ENCODE results near the gene LPP.

DNA sequence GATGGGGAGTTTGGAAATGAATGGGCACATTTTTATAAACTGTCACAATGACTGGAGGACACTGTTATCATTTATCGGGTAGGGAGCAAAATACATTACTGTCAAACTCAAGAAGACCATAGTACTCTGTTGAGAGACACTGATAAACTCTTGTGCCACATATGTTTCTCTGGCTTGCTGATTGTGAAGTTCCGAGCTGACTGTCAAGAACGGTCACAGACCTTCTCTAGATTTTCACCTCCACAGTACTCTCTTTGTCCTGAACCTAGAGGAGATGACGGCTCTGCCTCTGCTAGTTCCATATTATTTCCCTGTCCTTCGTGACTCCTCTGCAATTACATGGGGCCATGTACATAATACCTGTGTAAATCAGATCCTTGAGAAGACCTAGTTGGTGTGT, 451.9 kb downstream of the LPP start:
- TF ChIP-seq, protein P1, sequence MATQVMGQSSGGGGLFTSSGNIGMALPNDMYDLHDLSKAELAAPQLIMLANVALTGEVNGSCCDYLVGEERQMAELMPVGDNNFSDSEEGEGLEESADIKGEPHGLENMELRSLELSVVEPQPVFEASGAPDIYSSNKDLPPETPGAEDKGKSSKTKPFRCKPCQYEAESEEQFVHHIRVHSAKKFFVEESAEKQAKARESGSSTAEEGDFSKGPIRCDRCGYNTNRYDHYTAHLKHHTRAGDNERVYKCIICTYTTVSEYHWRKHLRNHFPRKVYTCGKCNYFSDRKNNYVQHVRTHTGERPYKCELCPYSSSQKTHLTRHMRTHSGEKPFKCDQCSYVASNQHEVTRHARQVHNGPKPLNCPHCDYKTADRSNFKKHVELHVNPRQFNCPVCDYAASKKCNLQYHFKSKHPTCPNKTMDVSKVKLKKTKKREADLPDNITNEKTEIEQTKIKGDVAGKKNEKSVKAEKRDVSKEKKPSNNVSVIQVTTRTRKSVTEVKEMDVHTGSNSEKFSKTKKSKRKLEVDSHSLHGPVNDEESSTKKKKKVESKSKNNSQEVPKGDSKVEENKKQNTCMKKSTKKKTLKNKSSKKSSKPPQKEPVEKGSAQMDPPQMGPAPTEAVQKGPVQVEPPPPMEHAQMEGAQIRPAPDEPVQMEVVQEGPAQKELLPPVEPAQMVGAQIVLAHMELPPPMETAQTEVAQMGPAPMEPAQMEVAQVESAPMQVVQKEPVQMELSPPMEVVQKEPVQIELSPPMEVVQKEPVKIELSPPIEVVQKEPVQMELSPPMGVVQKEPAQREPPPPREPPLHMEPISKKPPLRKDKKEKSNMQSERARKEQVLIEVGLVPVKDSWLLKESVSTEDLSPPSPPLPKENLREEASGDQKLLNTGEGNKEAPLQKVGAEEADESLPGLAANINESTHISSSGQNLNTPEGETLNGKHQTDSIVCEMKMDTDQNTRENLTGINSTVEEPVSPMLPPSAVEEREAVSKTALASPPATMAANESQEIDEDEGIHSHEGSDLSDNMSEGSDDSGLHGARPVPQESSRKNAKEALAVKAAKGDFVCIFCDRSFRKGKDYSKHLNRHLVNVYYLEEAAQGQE (IDR thresholded peaks at IDR 0.05; ENCODE audit: insufficient replicate concordance, low read depth), result no peak
- TF ChIP-seq, protein P2, sequence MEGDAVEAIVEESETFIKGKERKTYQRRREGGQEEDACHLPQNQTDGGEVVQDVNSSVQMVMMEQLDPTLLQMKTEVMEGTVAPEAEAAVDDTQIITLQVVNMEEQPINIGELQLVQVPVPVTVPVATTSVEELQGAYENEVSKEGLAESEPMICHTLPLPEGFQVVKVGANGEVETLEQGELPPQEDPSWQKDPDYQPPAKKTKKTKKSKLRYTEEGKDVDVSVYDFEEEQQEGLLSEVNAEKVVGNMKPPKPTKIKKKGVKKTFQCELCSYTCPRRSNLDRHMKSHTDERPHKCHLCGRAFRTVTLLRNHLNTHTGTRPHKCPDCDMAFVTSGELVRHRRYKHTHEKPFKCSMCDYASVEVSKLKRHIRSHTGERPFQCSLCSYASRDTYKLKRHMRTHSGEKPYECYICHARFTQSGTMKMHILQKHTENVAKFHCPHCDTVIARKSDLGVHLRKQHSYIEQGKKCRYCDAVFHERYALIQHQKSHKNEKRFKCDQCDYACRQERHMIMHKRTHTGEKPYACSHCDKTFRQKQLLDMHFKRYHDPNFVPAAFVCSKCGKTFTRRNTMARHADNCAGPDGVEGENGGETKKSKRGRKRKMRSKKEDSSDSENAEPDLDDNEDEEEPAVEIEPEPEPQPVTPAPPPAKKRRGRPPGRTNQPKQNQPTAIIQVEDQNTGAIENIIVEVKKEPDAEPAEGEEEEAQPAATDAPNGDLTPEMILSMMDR (IDR thresholded peaks at IDR 0.05; ENCODE audit: insufficient read depth, low read length), result no peak
- no peak for TF ChIP-seq POLR2AphosphoS5 (IDR thresholded peaks at IDR 0.05; ENCODE audit: low read depth)
- TF ChIP-seq GABPA (IDR thresholded peaks at IDR 0.05; ENCODE audit: low read depth), result no peak
- TF ChIP-seq SPI1 (IDR thresholded peaks at IDR 0.05; ENCODE audit: borderline replicate concordance, low read depth), result no peak
